ENCODE results near the gene TNFAIP1.

TNFAIP1 gene

GRCh38 chr17:28381141-28381825, 45.7 kb downstream of the TNFAIP1 start:
- ChIA-PET POLR2A (no interaction called here), CTCF (interaction anchor here (1.3 kb wide), 2 partner anchors 36 to 170 kb away, joined by 3 to 4 read pairs; no protein-coding TSS in a partner anchor)
- TF ChIP-seq, protein P1, sequence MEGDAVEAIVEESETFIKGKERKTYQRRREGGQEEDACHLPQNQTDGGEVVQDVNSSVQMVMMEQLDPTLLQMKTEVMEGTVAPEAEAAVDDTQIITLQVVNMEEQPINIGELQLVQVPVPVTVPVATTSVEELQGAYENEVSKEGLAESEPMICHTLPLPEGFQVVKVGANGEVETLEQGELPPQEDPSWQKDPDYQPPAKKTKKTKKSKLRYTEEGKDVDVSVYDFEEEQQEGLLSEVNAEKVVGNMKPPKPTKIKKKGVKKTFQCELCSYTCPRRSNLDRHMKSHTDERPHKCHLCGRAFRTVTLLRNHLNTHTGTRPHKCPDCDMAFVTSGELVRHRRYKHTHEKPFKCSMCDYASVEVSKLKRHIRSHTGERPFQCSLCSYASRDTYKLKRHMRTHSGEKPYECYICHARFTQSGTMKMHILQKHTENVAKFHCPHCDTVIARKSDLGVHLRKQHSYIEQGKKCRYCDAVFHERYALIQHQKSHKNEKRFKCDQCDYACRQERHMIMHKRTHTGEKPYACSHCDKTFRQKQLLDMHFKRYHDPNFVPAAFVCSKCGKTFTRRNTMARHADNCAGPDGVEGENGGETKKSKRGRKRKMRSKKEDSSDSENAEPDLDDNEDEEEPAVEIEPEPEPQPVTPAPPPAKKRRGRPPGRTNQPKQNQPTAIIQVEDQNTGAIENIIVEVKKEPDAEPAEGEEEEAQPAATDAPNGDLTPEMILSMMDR (IDR thresholded peaks at IDR 0.05; ENCODE audit: insufficient read depth, low read length, missing control alignments), result peak; percentile 24
- no peak overlapping the region for H3K4me3 ChIP-seq (ENCODE audit: low read depth, low read length)
- DNase-seq (ENCODE audit: low read depth, low spot score), result no peak

DNA sequence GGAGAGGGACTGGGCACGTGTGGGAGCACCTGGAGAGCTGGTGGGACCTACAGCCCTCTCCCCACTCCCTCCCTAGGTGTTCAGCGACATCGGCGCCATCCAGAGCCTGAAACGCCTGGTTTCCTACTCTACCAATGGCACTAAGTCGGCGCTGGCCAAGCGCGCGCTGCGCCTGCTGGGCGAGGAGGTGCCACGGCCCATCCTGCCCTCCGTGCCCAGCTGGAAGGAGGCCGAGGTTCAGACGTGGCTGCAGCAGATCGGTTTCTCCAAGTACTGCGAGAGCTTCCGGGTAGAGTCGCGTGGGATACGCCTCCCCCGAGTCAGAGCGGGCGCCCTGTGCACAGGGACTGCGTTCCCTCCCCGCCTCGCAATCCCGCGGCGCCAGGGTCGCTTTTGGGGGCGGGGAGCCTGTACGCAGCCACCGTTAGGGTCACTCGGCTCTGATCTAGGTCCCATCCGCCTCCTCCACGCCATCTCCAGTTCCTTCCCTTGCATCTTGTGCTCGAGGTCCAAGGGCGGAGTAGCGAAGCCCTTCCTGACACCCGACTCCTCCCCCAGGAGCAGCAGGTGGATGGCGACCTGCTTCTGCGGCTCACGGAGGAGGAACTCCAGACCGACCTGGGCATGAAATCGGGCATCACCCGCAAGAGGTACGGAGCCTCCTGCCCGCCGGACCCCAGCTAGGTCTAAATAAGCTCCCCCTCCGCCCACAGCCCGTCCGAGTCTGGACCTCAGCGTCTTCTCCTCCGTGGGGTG, 48.9 kb downstream of the TNFAIP1 start:
- POLR2A ChIA-PET, result interaction anchor here (1.0 kb wide), 1 partner anchor 10 kb away, joined by 4 read pairs; no protein-coding TSS in a partner anchor
- CTCF ChIA-PET, result interaction anchor here (1.1 to 1.5 kb wide), 2 partner anchors 10 to 17 kb away, joined by 3 to 4 read pairs; no protein-coding TSS in a partner anchor
- TF ChIP-seq, protein P1 (IDR thresholded peaks at IDR 0.05; ENCODE audit: insufficient read depth, low read length, missing control alignments), result no peak
- H3K4me3 ChIP-seq (ENCODE audit: low read depth, low read length), result no peak overlapping the region
- DNase-seq (ENCODE audit: low read depth, low spot score), result no peak

DNA sequence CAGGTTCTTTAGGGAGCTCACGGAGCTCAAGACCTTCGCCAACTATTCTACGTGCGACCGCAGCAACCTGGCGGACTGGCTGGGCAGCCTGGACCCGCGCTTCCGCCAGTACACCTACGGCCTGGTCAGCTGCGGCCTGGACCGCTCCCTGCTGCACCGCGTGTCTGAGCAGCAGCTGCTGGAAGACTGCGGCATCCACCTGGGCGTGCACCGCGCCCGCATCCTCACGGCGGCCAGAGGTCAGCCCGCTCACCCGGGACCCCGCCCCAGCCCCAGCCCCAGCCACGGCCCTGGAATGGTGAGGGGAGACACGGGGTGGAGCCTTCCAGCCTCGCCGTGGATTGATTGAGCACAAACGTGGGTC, 49.5 kb downstream of the TNFAIP1 start:
- no peak for DNase-seq (ENCODE audit: low read depth, low spot score)
- ChIA-PET CTCF (interaction anchor here (1.0 to 1.5 kb wide), 3 partner anchors 9 to 32 kb away, joined by 3 to 4 read pairs (median 4); no protein-coding TSS in a partner anchor), POLR2A (no interaction called here)
- TF ChIP-seq, protein P1 (IDR thresholded peaks at IDR 0.05; ENCODE audit: insufficient read depth, low read length, missing control alignments), result no peak
- H3K4me3 ChIP-seq (ENCODE audit: low read depth, low read length), result no peak overlapping the region

- no peak for DNase-seq (ENCODE audit: low read depth, low spot score)
- ChIA-PET CTCF (interaction anchor here (1.0 to 1.5 kb wide), 3 partner anchors 9 to 31 kb away, joined by 3 to 4 read pairs (median 4); no protein-coding TSS in a partner anchor), POLR2A (no interaction called here)
- TF ChIP-seq, protein P1 (IDR thresholded peaks at IDR 0.05; ENCODE audit: insufficient read depth, low read length, missing control alignments), result no peak
- H3K4me3 ChIP-seq (ENCODE audit: low read depth, low read length), result no peak overlapping the region
Measured at GRCh38 chr17:28385406-28385805, 49.8 kb downstream of the TNFAIP1 start.

- CTCF ChIA-PET, result interaction anchor here (1.4 kb wide), 1 partner anchor 31 kb away, joined by 5 read pairs; no protein-coding TSS in a partner anchor
- DNase-seq (ENCODE audit: low read depth, low spot score), result no peak
- H3K4me3 ChIP-seq (ENCODE audit: low read depth, low read length), result no peak overlapping the region
- POLR2A ChIA-PET, result no interaction called here
- TF ChIP-seq, protein P1 (IDR thresholded peaks at IDR 0.05; ENCODE audit: insufficient read depth, low read length, missing control alignments), result no peak
Measured at GRCh38 chr17:28386391-28386790, 50.8 kb downstream of the TNFAIP1 start.

DNA sequence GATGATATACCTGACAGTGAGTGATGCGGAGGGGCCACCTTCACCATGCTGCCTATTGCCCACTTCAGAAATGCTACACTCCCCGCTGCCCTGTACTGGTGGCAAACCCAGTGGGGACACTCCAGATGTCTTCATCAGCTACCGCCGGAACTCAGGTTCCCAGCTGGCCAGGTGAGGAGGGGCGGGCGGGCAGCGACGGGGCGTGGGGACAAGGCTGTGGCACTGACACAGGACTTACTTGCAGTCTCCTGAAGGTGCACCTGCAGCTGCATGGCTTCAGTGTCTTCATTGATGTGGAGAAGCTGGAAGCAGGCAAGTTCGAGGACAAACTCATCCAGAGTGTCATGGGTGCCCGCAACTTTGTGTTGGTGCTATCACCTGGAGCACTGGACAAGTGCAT, 52.5 kb downstream of the TNFAIP1 start:
- DNase-seq (ENCODE audit: low read depth, low spot score), result no peak
- H3K4me3 ChIP-seq (ENCODE audit: low read depth, low read length), result no peak overlapping the region
- CTCF ChIA-PET, result no interaction called here
- TF ChIP-seq, protein P1 (IDR thresholded peaks at IDR 0.05; ENCODE audit: insufficient read depth, low read length, missing control alignments), result no peak
- POLR2A ChIA-PET, result no interaction called here
